ENCODE data around the gene IFNG. TPM values are rescaled to one million over a fixed set of nuclear protein-coding genes. Genes with fewer than 3 reads are reported as not detected.

IFNG gene
- total and polyA plus RNA-seq, 2 donors from 2014 or later = not detected

- intact Hi-C loops (cut with DNase I) = no loop called here
Observed at GRCh38 chr12:68138480-68138879, 21.1 kb downstream of the IFNG start.

GRCh38 chr12:68137335-68137830 lies 22.2 kb downstream of the IFNG start:
- H3K4me3 ChIP-seq (ENCODE audit: low read length in 3 of 3) = no peak overlapping the region
- H3K9me3 ChIP-seq (ENCODE audit: control insufficient read depth in 2 of 3, insufficient read depth in 1 of 3, low read length in 3 of 3) = no peaks in the 10 kb centered on the region
- H3K4me1 ChIP-seq (ENCODE audit: control insufficient read depth in 2 of 3, insufficient read depth in 2 of 3, low read depth in 1 of 3, low read length in 3 of 3) = no peaks in the 10 kb centered on the region
- no peak overlapping the region for H3K9ac ChIP-seq (ENCODE audit: low read length in 3 of 3)
- no peak for DNase-seq
- H3K27me3 ChIP-seq (ENCODE audit: control insufficient read depth, insufficient read depth, low read length) = no peaks in the 10 kb centered on the region
- no peak for TF ChIP-seq CTCF (IDR thresholded peaks at IDR 0.05; ENCODE audit: borderline replicate concordance, extremely low read depth, insufficient read depth)
- FAIRE-seq = no peak
- no peaks in the 10 kb centered on the region for H3K36me3 ChIP-seq (ENCODE audit: control insufficient read depth in 2 of 3, insufficient read depth in 3 of 3, low read length in 3 of 3)
- intact Hi-C loops (cut with DNase I) = no loop called here
- H3K27ac ChIP-seq (ENCODE audit: low read depth in 2 of 2, low read length in 2 of 2) = no peak overlapping the region

More at GRCh38 chr12:68138480-68138879, 21.1 kb downstream of the IFNG start:
- Histone ChIP-seq H3K4me1 (ENCODE audit: control insufficient read depth in 2 of 3, insufficient read depth in 2 of 3, low read depth in 1 of 3, low read length in 3 of 3) (no peaks in the 10 kb centered on the region), H3K27ac (ENCODE audit: low read depth in 2 of 2, low read length in 2 of 2) (no peak overlapping the region), H3K4me3 (ENCODE audit: low read length in 3 of 3) (no peak overlapping the region), H3K9me3 (ENCODE audit: control insufficient read depth in 2 of 3, insufficient read depth in 1 of 3, low read length in 3 of 3) (no peaks in the 10 kb centered on the region), H3K36me3 (ENCODE audit: control insufficient read depth in 2 of 3, insufficient read depth in 3 of 3, low read length in 3 of 3) (no peaks in the 10 kb centered on the region), H3K9ac (ENCODE audit: low read length in 3 of 3) (no peak overlapping the region), H3K27me3 (ENCODE audit: control insufficient read depth, insufficient read depth, low read length) (no peaks in the 10 kb centered on the region)
- TF ChIP-seq CTCF (IDR thresholded peaks at IDR 0.05; ENCODE audit: borderline replicate concordance, extremely low read depth, insufficient read depth) = no peak
- FAIRE-seq (no peak), DNase-seq (no peak)

GRCh38 chr12:68135520-68135919 lies 24.0 kb downstream of the IFNG start:
- Histone ChIP-seq H3K36me3 (ENCODE audit: control insufficient read depth in 2 of 3, insufficient read depth in 3 of 3, low read length in 3 of 3) (no peaks in the 10 kb centered on the region), H3K4me1 (ENCODE audit: control insufficient read depth in 2 of 3, insufficient read depth in 2 of 3, low read depth in 1 of 3, low read length in 3 of 3) (no peaks in the 10 kb centered on the region), H3K27ac (ENCODE audit: low read depth in 2 of 2, low read length in 2 of 2) (no peak overlapping the region), H3K27me3 (ENCODE audit: control insufficient read depth, insufficient read depth, low read length) (no peaks in the 10 kb centered on the region), H3K9ac (ENCODE audit: low read length in 3 of 3) (no peak overlapping the region), H3K4me3 (ENCODE audit: low read length in 3 of 3) (no peak overlapping the region), H3K9me3 (ENCODE audit: control insufficient read depth in 2 of 3, insufficient read depth in 1 of 3, low read length in 3 of 3) (peaks cover 0 to 9% (median 2%) of the 10 kb centered on the region in 3 donors)
- no peak for TF ChIP-seq CTCF (IDR thresholded peaks at IDR 0.05; ENCODE audit: borderline replicate concordance, extremely low read depth, insufficient read depth)
- intact Hi-C loops (cut with DNase I) = no loop called here
- FAIRE-seq = no peak
- no peak for DNase-seq

- Histone ChIP-seq H3K4me1 (ENCODE audit: control insufficient read depth in 2 of 3, insufficient read depth in 2 of 3, low read depth in 1 of 3, low read length in 3 of 3) (no peaks in the 10 kb centered on the region), H3K27me3 (ENCODE audit: control insufficient read depth, insufficient read depth, low read length) (no peaks in the 10 kb centered on the region), H3K4me3 (ENCODE audit: low read length in 3 of 3) (no peak overlapping the region), H3K36me3 (ENCODE audit: control insufficient read depth in 2 of 3, insufficient read depth in 3 of 3, low read length in 3 of 3) (no peaks in the 10 kb centered on the region), H3K9ac (ENCODE audit: low read length in 3 of 3) (no peak overlapping the region), H3K27ac (ENCODE audit: low read depth in 2 of 2, low read length in 2 of 2) (no peak overlapping the region), H3K9me3 (ENCODE audit: control insufficient read depth in 2 of 3, insufficient read depth in 1 of 3, low read length in 3 of 3) (peaks cover 0 to 14% (median 6%) of the 10 kb centered on the region in 3 donors)
- no peak for TF ChIP-seq CTCF (IDR thresholded peaks at IDR 0.05; ENCODE audit: borderline replicate concordance, extremely low read depth, insufficient read depth)
- DNase-seq (no peak), FAIRE-seq (no peak)
- intact Hi-C loops (cut with DNase I) = no loop called here
Observed at GRCh38 chr12:68131867-68132414, 27.6 kb downstream of the IFNG start.
